Vagina (tissue), 2 donors: ENCODE measurements around the gene RAB39B. TPM values are rescaled to one million over a fixed set of nuclear protein-coding genes. Genes with fewer than 3 reads are reported as not detected.

Source experiments
- DNase-seq, 2 donors: peaks; one replicate each; pipeline ENCODE4 v3.0.0-alpha.2; 2017; ENCODE audit errors: extremely low spot score in 2 of 2
- H3K27ac ChIP-seq: fragments of 200-600 bp; sonication (generic); one replicate; pipeline ENCODE4 v1.5.1; 2019
- H3K27me3 ChIP-seq: fragments of 200-600 bp; sonication (generic); one replicate; pipeline ENCODE4 v1.5.1; 2019
- H3K36me3 ChIP-seq, 2 donors: fragments of 200-600 bp; sonication (generic); one replicate each; pipeline ENCODE4 v1.5.1; 2017 to 2019
- H3K4me1 ChIP-seq: fragments of 200-600 bp; sonication (generic); one replicate; pipeline ENCODE4 v1.5.1; 2019
- H3K4me3 ChIP-seq, 2 donors: fragments of 200-600 bp; sonication (generic); 1 replicate in 1 of 2; 2 replicates in 1 of 2; pipeline ENCODE4 v1.5.1; 2016 to 2019
- H3K9me3 ChIP-seq: fragments of 200-600 bp; sonication (generic); one replicate; pipeline ENCODE4 v1.5.1; 2019
- CTCF ChIP-seq, 3 experiments: fragments of 450-650 bp in 2 of 3; fragments of 200-600 bp in 1 of 3; sonication (generic) in 1 of 3; IDR thresholded peaks; one replicate each; pipeline ENCODE4 v1.5.1; 2017 to 2019; ENCODE audit warnings: antibody characterized with exemption in 3 of 3, mild to moderate bottlenecking in 2 of 3, moderate library complexity in 2 of 3
- POLR2A ChIP-seq, 2 donors: fragments of 450-650 bp; IDR thresholded peaks; one replicate each; pipeline ENCODE4 v1.6.1; 2017; ENCODE audit warnings: antibody characterized with exemption in 2 of 2, mild to moderate bottlenecking in 2 of 2, moderate library complexity in 2 of 2
- POLR2AphosphoS5 ChIP-seq, 2 donors: sonication (generic); formaldehyde crosslinking; IDR thresholded peaks; one replicate each; pipeline ENCODE4 v1.9.0; 2017; ENCODE audit warnings: antibody characterized with exemption in 2 of 2, mild to moderate bottlenecking in 2 of 2, low read depth in 1 of 2; ENCODE audit not compliant: insufficient read depth in 1 of 2
- intact Hi-C: fragments of 100-400 bp; cut with DNase I; formaldehyde crosslinking; loops from one replicate; pipeline ENCODE4 v1.15.1; 2023
- small RNA-seq: library from RNA; depleted of rRNA; stranded (forward); fragments of <200 nt; gene quantifications from one replicate; pipeline ENCODE3, GENCODE V24; 2016
- total RNA-seq: library from RNA; depleted of rRNA; stranded (reverse); fragments of >200 nt; gene quantifications from one replicate; pipeline ENCODE4 v1.2.3, GENCODE V29; 2016

Gene RAB39B
- total RNA-seq, 1 donor from 2014 or later = 0.74 TPM

DNA sequence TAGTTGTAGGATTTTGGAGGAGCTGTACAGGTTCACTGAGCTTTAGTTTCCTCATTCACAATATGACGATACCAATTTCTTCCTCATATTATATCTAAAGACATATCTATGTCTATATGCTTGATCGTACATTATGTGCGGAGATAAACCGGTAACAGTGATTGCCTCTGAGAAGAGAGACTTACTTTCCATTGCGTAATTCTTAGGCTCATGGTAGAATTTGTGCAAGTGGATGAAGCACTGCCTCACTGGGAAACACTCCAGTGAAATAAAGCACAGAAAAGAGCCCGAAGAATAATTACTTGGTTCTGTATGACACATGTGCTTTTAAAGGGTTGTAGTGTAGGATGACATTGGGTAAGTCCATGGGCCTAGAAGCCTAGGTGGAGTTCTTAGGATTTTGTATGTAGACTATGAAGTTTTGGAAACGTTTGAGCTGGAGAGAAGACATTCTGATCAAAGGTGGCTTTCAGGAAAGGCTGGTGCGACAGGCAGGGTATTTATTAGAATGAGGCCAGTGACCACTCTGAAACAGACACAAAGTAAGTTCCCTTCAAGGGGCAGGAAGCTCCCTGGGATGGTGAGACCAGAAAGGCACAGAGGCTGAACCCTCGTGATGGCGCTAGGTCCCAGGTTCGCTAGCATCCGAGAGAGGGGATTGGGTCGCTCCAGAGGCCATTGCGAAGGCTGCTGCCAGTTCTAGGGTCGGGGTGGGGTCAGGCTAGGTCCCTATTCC lies 48.7 kb downstream of the RAB39B start:
- Histone ChIP-seq H3K4me3 (peak overlapping the region; percentile 61 to 70), H3K27ac (peak overlapping the region; percentile 72), H3K4me1 (peaks cover 13% of the 10 kb centered on the region), H3K36me3 (no peaks in the 10 kb centered on the region), H3K27me3 (no peaks in the 10 kb centered on the region), H3K9me3 (no peaks in the 10 kb centered on the region)
- intact Hi-C loops = no loop called here
- TF ChIP-seq CTCF (IDR thresholded peaks at IDR 0.05) = no peak
- TF ChIP-seq POLR2AphosphoS5 (IDR thresholded peaks at IDR 0.05; ENCODE audit: insufficient read depth in 1 of 2, low read depth in 1 of 2) = no peak
- TF ChIP-seq POLR2A (IDR thresholded peaks at IDR 0.05) = no peak
- DNase-seq = no peak

DNA sequence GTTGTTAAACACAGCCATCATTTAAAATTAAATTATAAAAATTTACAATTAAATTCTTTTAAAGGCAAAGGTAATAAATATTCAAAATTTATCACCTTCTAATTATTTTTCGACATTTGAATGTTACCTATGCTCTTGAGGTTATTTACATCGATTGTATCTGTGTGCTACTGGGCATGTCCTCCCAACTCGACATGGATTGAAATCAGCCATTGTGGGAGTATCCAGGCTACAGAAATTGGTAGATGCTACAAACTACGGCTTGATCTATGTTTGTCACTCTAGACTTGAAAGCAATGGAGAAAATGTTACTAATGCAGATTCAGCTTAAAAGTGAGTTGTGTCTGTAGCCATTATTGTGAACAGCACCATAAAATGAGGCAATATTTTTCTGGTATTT lies 50.6 kb downstream of the RAB39B start:
- H3K4me3 ChIP-seq = no peak overlapping the region
- intact Hi-C loops = no loop called here
- H3K4me1 ChIP-seq = peaks cover 13% of the 10 kb centered on the region
- no peaks in the 10 kb centered on the region for H3K9me3 ChIP-seq
- no peaks in the 10 kb centered on the region for H3K36me3 ChIP-seq
- no peak for DNase-seq
- TF ChIP-seq POLR2AphosphoS5 (IDR thresholded peaks at IDR 0.05; ENCODE audit: insufficient read depth in 1 of 2, low read depth in 1 of 2) = no peak
- TF ChIP-seq CTCF (IDR thresholded peaks at IDR 0.05) = no peak
- no peak for TF ChIP-seq POLR2A (IDR thresholded peaks at IDR 0.05)
- H3K27ac ChIP-seq = no peak overlapping the region
- H3K27me3 ChIP-seq = no peaks in the 10 kb centered on the region

DNA sequence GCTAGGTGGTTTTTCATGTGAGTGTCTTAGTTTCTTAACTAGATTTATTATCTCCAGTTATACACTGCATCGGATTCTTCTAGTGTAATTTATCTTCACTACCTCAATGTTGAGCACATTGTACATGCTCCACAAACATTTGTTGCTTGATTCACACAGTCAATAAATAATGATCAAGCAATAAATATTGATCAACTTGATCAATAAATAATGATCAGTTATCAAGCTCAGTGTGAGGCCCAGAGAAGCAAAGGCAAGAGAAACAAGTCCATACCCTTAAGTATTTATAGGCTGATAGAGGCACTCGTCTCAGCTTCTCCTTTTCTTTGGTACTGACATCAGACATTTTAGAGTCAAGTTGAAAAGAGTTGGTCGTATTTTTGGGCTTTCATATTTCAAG lies 53.1 kb downstream of the RAB39B start:
- H3K27me3 ChIP-seq = no peaks in the 10 kb centered on the region
- H3K36me3 ChIP-seq = no peaks in the 10 kb centered on the region
- H3K4me3 ChIP-seq = no peak overlapping the region
- intact Hi-C loops = no loop called here
- H3K27ac ChIP-seq = no peak overlapping the region
- no peaks in the 10 kb centered on the region for H3K4me1 ChIP-seq
- TF ChIP-seq CTCF (IDR thresholded peaks at IDR 0.05) (no peak), POLR2A (IDR thresholded peaks at IDR 0.05) (no peak), POLR2AphosphoS5 (IDR thresholded peaks at IDR 0.05; ENCODE audit: insufficient read depth in 1 of 2, low read depth in 1 of 2) (no peak)
- H3K9me3 ChIP-seq = no peaks in the 10 kb centered on the region
- no peak for DNase-seq

Small RNA genes lying within 50 kb of the gene (small RNA-seq; reads per million reads assigned to genes)
- not detected for gene AC234781.4

Other genes with a start within 250 kb of the RAB39B start
- 5.4 TPM for gene F8, start 241.8 kb downstream of the RAB39B start, total RNA-seq
- gene FUNDC2, start 237.6 kb downstream of the RAB39B start, total RNA-seq = 53.5 TPM
- 21.9 TPM for gene CMC4, start 193.4 kb downstream of the RAB39B start, total RNA-seq
- 6.9 TPM for gene MTCP1, start 193.4 kb downstream of the RAB39B start, total RNA-seq
- gene BRCC3, start 193.0 kb downstream of the RAB39B start, total RNA-seq = 11.5 TPM
- 16.9 TPM for gene VBP1, start 48.0 kb downstream of the RAB39B start, total RNA-seq
- gene CLIC2, start 70.1 kb upstream of the RAB39B start, total RNA-seq = 15.5 TPM
- not detected for gene F8A2, start 117.6 kb upstream of the RAB39B start, total RNA-seq
- gene F8A3, start 194.1 kb upstream of the RAB39B start, total RNA-seq = 5.2 TPM